Astrocyte of the spinal cord (primary cell): ENCODE results near the gene ZNF211.

Experiments
- DNase-seq: peaks from one replicate; pipeline ENCODE4 v3.0.0; 2011; ENCODE audit warnings: low read depth, low spot score
- H3K4me3 ChIP-seq: 2 replicates; pipeline ENCODE4 v1.5.1; 2011; ENCODE audit warnings: low read depth, mild to moderate bottlenecking, low read length, moderate library complexity
- CTCF ChIP-seq: IDR thresholded peaks from 2 replicates; pipeline ENCODE4 v1.5.1; 2012; ENCODE audit warnings: low read depth, mild to moderate bottlenecking, low read length, inconsistent platforms
- in situ Hi-C: cut with HindIII; loops from 2 replicates; pipeline ENCODE4 v1.10.0; 2017; ENCODE audit warnings: low sequenced_read_pairs

Gene ZNF211

GRCh38 chr19:57668635-57669034, 35.7 kb downstream of the ZNF211 start, which contains the start of gene ZSCAN4:
Gene ZSCAN4 (plus strand): TSS chr19:57668935. CDS start chr19:57676146, 7,211 bp downstream.
- no peak for TF ChIP-seq CTCF
- in situ Hi-C loops = no loop called here
- no peak within 1 kb of the TSS for H3K4me3 ChIP-seq
- DNase-seq = no peak

- in situ Hi-C loops = no loop called here
- no peak for TF ChIP-seq CTCF
- no peak overlapping the region for H3K4me3 ChIP-seq
- DNase-seq = no peak
Measured at GRCh38 chr19:57671124-57671895, 38.3 kb downstream of the ZNF211 start.

- TF ChIP-seq CTCF = no peak
- no peak overlapping the region for H3K4me3 ChIP-seq
- DNase-seq = no peak
- in situ Hi-C loops = no loop called here
Measured at GRCh38 chr19:57672466-57672865, 39.5 kb downstream of the ZNF211 start.

- H3K4me3 ChIP-seq = no peak overlapping the region
- no peak for TF ChIP-seq CTCF
- in situ Hi-C loops = no loop called here
- no peak for DNase-seq
Measured at GRCh38 chr19:57675881-57676280, 42.9 kb downstream of the ZNF211 start.

GRCh38 chr19:57682226-57682766, 49.3 kb downstream of the ZNF211 start:
- in situ Hi-C loops = no loop called here
- DNase-seq = no peak
- no peak for TF ChIP-seq CTCF
- H3K4me3 ChIP-seq = peak overlapping the region; percentile 87

- no peak overlapping the region for H3K4me3 ChIP-seq
- no peak for TF ChIP-seq CTCF
- DNase-seq = no peak
- in situ Hi-C loops = no loop called here
Measured at GRCh38 chr19:57686727-57687126, 53.8 kb downstream of the ZNF211 start.
